Esophagus squamous epithelium (tissue), 5 donors: Measurements from ENCODE around the gene ABCB8. TPM values are rescaled to one million over a fixed set of nuclear protein-coding genes. Genes with fewer than 3 reads are reported as not detected.

Experiments
- DNase-seq: peaks from one replicate; lab custom pipeline; 2025; lab: John Stamatoyannopoulos, UW
- H3K27ac ChIP-seq, 4 donors: fragments of 200-600 bp; sonication (generic); one replicate each; pipeline ENCODE4 v1.5.1; 2016 to 2019; ENCODE audit warnings: mild to moderate bottlenecking in 1 of 4
- H3K27me3 ChIP-seq, 4 donors: fragments of 200-600 bp; sonication (generic); 1 replicate in 3 of 4; 2 replicates in 1 of 4; pipeline versions ENCODE4 v1.5.1 to v1.6.0; 2017 to 2021; ENCODE audit warnings: antibody characterized with exemption in 1 of 4
- H3K36me3 ChIP-seq, 3 donors: fragments of 200-600 bp; sonication (generic); one replicate each; pipeline ENCODE4 v1.5.1; 2016 to 2019
- H3K4me1 ChIP-seq, 3 donors: fragments of 200-600 bp; sonication (generic); one replicate each; pipeline ENCODE4 v1.5.1; 2017 to 2019
- H3K4me3 ChIP-seq, 4 donors: fragments of 200-600 bp; sonication (generic); 1 replicate in 3 of 4; 2 replicates in 1 of 4; pipeline ENCODE4 v1.5.1; 2016 to 2019; ENCODE audit warnings: mild to moderate bottlenecking in 2 of 4, moderate library complexity in 1 of 4
- H3K9me3 ChIP-seq, 3 donors: fragments of 200-600 bp; sonication (generic); one replicate each; pipeline ENCODE4 v1.5.1; 2016 to 2019
- CTCF ChIP-seq, 6 experiments: fragments of 450-650 bp in 4 of 6; fragments of 200-600 bp in 2 of 6; sonication (generic) in 2 of 6; IDR thresholded peaks; one replicate each; pipeline ENCODE4 v1.5.1; 2016 to 2019; ENCODE audit warnings: antibody characterized with exemption in 6 of 6, mild to moderate bottlenecking in 4 of 6, moderate library complexity in 4 of 6
- POLR2A ChIP-seq, 4 donors: fragments of 450-650 bp; IDR thresholded peaks; one replicate each; pipeline ENCODE4 v1.6.1; 2017; ENCODE audit warnings: antibody characterized with exemption in 4 of 4, mild to moderate bottlenecking in 4 of 4, moderate library complexity in 3 of 4
- WGBS, 2 donors: methylation state at CpG; one replicate each; pipeline ENCODE4 v1.1.5; 2018; 5-methylcytosine and 5-hydroxymethylcytosine counted together
- intact Hi-C: fragments of 100-400 bp; cut with DNase I; formaldehyde crosslinking; loops from one replicate; pipeline ENCODE4 v1.15.0; 2022
- total RNA-seq, 4 donors: library from RNA; depleted of rRNA; stranded (reverse); fragments of >200 nt; gene quantifications; one replicate each; pipeline ENCODE4 v1.1.0, GENCODE V29; 2016
- donor health status: DM: yes; HTN: yes; CAD: no.

ABCB8 gene
- total RNA-seq, 4 donors from 2014 or later, result 23.1 to 41.0 (median 26.1) TPM

GRCh38 chr7:151080522-151081169 lies 52.4 kb downstream of the ABCB8 start, which contains the start of gene FASTK:
Gene FASTK, minus strand, starts transcription at chr7:151080809. Its CDS starts 43 bp downstream, at chr7:151080766.
- Histone ChIP-seq H3K9me3 (no peaks in the 10 kb centered on the region), H3K4me3 (peak within 1 kb of the TSS; percentile 62 to 96 (median 84)), H3K4me1 (peaks cover 35 to 74% (median 43%) of the 10 kb centered on the region in 3 donors), H3K27me3 (no peaks in the 10 kb centered on the region), H3K36me3 (peaks cover 0 to 39% (median 8%) of the 10 kb centered on the region in 3 donors), H3K27ac (peak within 1 kb of the TSS; percentile 91 to 97 (median 94))
- WGBS, 2 donors, result 0% methylated on average over 6 of the region's 66 CpGs; no CpG with 5 or more reads in 1 of the 2 donors
- intact Hi-C loops, result no loop called here
- peak; percentile 62 for DNase-seq
- TF ChIP-seq POLR2A (IDR thresholded peaks at IDR 0.05) (peak in 3 of 4 donors; percentile 70 to 73 (median 71)), CTCF (IDR thresholded peaks at IDR 0.05) (peak in 1 of 6 experiments; percentile 14)

- Histone ChIP-seq H3K27me3 (no peaks in the 10 kb centered on the region), H3K9me3 (no peaks in the 10 kb centered on the region), H3K36me3 (peaks cover 0 to 32% (median 7%) of the 10 kb centered on the region in 3 donors), H3K27ac (peak overlapping the region; percentile 91 to 97 (median 94)), H3K4me1 (peaks cover 38 to 78% (median 46%) of the 10 kb centered on the region in 3 donors), H3K4me3 (peak overlapping the region; percentile 62 to 96 (median 84))
- intact Hi-C loops, result no loop called here
- TF ChIP-seq POLR2A (IDR thresholded peaks at IDR 0.05) (no peak), CTCF (IDR thresholded peaks at IDR 0.05) (no peak)
- 50 to 63% methylated on average over 3 to 15 of the region's 64 CpGs for WGBS, 2 donors
- DNase-seq, result no peak
Observed at GRCh38 chr7:151081170-151082101, 53.2 kb downstream of the ABCB8 start.

- 28 to 34% methylated on average over 20 to 24 of the region's 42 CpGs for WGBS, 2 donors
- TF ChIP-seq POLR2A (IDR thresholded peaks at IDR 0.05) (no peak), CTCF (IDR thresholded peaks at IDR 0.05) (no peak)
- peaks cover 0 to 22% (median 0%) of the 10 kb centered on the region in 3 donors for H3K36me3 ChIP-seq
- H3K4me3 ChIP-seq, result peak overlapping the region; percentile 62 to 95 (median 82)
- no peaks in the 10 kb centered on the region for H3K27me3 ChIP-seq
- H3K9me3 ChIP-seq, result no peaks in the 10 kb centered on the region
- peaks cover 39 to 77% (median 46%) of the 10 kb centered on the region in 3 donors for H3K4me1 ChIP-seq
- DNase-seq, result no peak
- intact Hi-C loops, result no loop called here
- peak overlapping the region; percentile 91 to 97 (median 94) for H3K27ac ChIP-seq
Observed at GRCh38 chr7:151082141-151083070, 54.2 kb downstream of the ABCB8 start.

GRCh38 chr7:151083071-151083823 lies 55.0 kb downstream of the ABCB8 start, which contains the start of gene TMUB1:
Gene TMUB1, minus strand, starts transcription at chr7:151083493. Its CDS starts 930 bp downstream, at chr7:151082563.
- Histone ChIP-seq H3K4me1 (peaks cover 47 to 77% (median 52%) of the 10 kb centered on the region in 3 donors), H3K9me3 (no peaks in the 10 kb centered on the region), H3K36me3 (peaks cover 0 to 13% (median 0%) of the 10 kb centered on the region in 3 donors), H3K27ac (peak within 1 kb of the TSS; percentile 91 to 97 (median 94)), H3K4me3 (peak within 1 kb of the TSS; percentile 62 to 95 (median 82)), H3K27me3 (no peaks in the 10 kb centered on the region)
- intact Hi-C loops, result no loop called here
- TF ChIP-seq POLR2A (IDR thresholded peaks at IDR 0.05) (peak in 2 of 4 donors; percentile 44 to 76), CTCF (IDR thresholded peaks at IDR 0.05) (no peak)
- 1% methylated on average over 15 of the region's 69 CpGs; no CpG with 5 or more reads in 1 of the 2 donors for WGBS, 2 donors
- peak; percentile 32 for DNase-seq
